Erythroblast (primary cell): ENCODE measurements around the gene CTBP2.
A peak's percentile ranks its signal among the peaks of the same experiment; 100 is the strongest.
"Not testable (repeated sequence)": the region's sequence is repeated elsewhere in the genome, so short reads cannot be mapped to it uniquely, and the experiment has no call there.

Source experiments
- DNase-seq, 2 experiments: peaks; one replicate each; lab custom pipeline; 2025; lab: John Stamatoyannopoulos, UW
- GATA1 ChIP-seq: IDR thresholded peaks from 2 replicates; pipeline ENCODE4 v1.6.1; 2011; ENCODE audit warnings: low read depth, mild to moderate bottlenecking, control low read depth, low read length, moderate library complexity
- POLR2A ChIP-seq: IDR thresholded peaks from 2 replicates; pipeline ENCODE4 v1.6.1; 2011; ENCODE audit warnings: mild to moderate bottlenecking, low read length

CTBP2 gene

GRCh38 chr10:125169279-125169678 lies 8.9 kb upstream of the CTBP2 start:
- no peak for DNase-seq
- TF ChIP-seq GATA1: no peak
- TF ChIP-seq POLR2A: no peak

GRCh38 chr10:125166658-125167057 lies 6.3 kb upstream of the CTBP2 start:
- no peak for TF ChIP-seq GATA1
- no peak for TF ChIP-seq POLR2A
- no peak for DNase-seq

GRCh38 chr10:125165584-125166573 lies 5.5 kb upstream of the CTBP2 start:
- TF ChIP-seq POLR2A: no peak
- no peak for TF ChIP-seq GATA1
- DNase-seq: no peak

- TF ChIP-seq GATA1 (no peak), POLR2A (no peak)
- DNase-seq: no peak
Observed at GRCh38 chr10:125164421-125164820, 4.1 kb upstream of the CTBP2 start.

GRCh38 chr10:125163803-125164202 lies 3.4 kb upstream of the CTBP2 start:
- TF ChIP-seq GATA1: no peak
- no peak for TF ChIP-seq POLR2A
- DNase-seq: no peak

GRCh38 chr10:125163312-125163711 lies 2.9 kb upstream of the CTBP2 start:
- DNase-seq: not testable (repeated sequence)

- DNase-seq: no peak
- TF ChIP-seq POLR2A: no peak
- TF ChIP-seq GATA1: no peak
Observed at GRCh38 chr10:125162120-125162931, 2.0 kb upstream of the CTBP2 start.

GRCh38 chr10:125161707-125162119 lies 1.4 kb upstream of the CTBP2 start:
- no peak for DNase-seq
- no peak for TF ChIP-seq GATA1
- TF ChIP-seq POLR2A: no peak

GRCh38 chr10:125160856-125161706 lies 718 bp upstream of the CTBP2 start:
- TF ChIP-seq POLR2A (no peak), GATA1 (no peak)
- DNase-seq: peak; percentile 82 to 88

- peak; percentile 64 to 75 for DNase-seq
- TF ChIP-seq GATA1: no peak
Observed at GRCh38 chr10:125159486-125159931, 854 bp downstream of the CTBP2 start.

GRCh38 chr10:125158601-125159485 lies 1.5 kb downstream of the CTBP2 start:
- TF ChIP-seq GATA1: no peak
- TF ChIP-seq POLR2A: peak; percentile 70
- peak; percentile 73 to 84 for DNase-seq

- TF ChIP-seq POLR2A (no peak), GATA1 (no peak)
- peak; percentile 48 to 63 for DNase-seq
Observed at GRCh38 chr10:125158275-125158600, 2.1 kb downstream of the CTBP2 start.

GRCh38 chr10:125157505-125157904 lies 2.9 kb downstream of the CTBP2 start:
- DNase-seq: peak in 1 of 2 experiments; percentile 45
- TF ChIP-seq GATA1: no peak
- no peak for TF ChIP-seq POLR2A
